Measurements from ENCODE around the gene FOXP4. TPM values are rescaled to one million over a fixed set of nuclear protein-coding genes. Genes with fewer than 3 reads are reported as not detected.

FOXP4 gene
- total RNA-seq, 1 experiment from 2014 or later, result 32.3 TPM

- BruUV-seq (replicated peaks), result no TSS peak
- CTCF ChIA-PET, result no interaction called here
- intact Hi-C loops (cut with micrococcal nuclease), result no loop called here
- RAD21 ChIA-PET (ENCODE audit: low non-redundant PET in 1 of 2, low total read pairs in 2 of 2, uncharacterized antibody in 2 of 2, unreplicated experiment in 2 of 2), result no interaction called here
- no peak overlapping the region for H3K4me3 ChIP-seq (replicated peaks in 1 of 2; ENCODE audit: low read depth in 1 of 2, low read length in 2 of 2)
- DNase-seq (ENCODE audit: low read depth, low spot score), result no peak
- no peak for TF ChIP-seq SIN3A (IDR thresholded peaks at IDR 0.05; ENCODE audit: low read depth)
- TF ChIP-seq, protein P1, sequence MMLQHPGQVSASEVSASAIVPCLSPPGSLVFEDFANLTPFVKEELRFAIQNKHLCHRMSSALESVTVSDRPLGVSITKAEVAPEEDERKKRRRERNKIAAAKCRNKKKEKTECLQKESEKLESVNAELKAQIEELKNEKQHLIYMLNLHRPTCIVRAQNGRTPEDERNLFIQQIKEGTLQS (IDR thresholded peaks at IDR 0.05), result no peak
- no peak for TF ChIP-seq YY1 (IDR thresholded peaks at IDR 0.05; ENCODE audit: extremely low read depth, insufficient replicate concordance, low read depth, low read length)
- TF ChIP-seq SP1 (IDR thresholded peaks at IDR 0.05; ENCODE audit: low read depth), result no peak
- no peak for TF ChIP-seq EGR1 (IDR thresholded peaks at IDR 0.05; ENCODE audit: low read depth)
- TF ChIP-seq CEBPB (IDR thresholded peaks at IDR 0.05; ENCODE audit: low read depth), result no peak
- TF ChIP-seq EZH2phosphoT487 (IDR thresholded peaks at IDR 0.05; ENCODE audit: borderline replicate concordance), result no peak
- TF ChIP-seq ELF1 (IDR thresholded peaks at IDR 0.05; ENCODE audit: borderline replicate concordance, low read depth), result no peak
- TF ChIP-seq FOSL1 (IDR thresholded peaks at IDR 0.05; ENCODE audit: low read depth), result no peak
- TF ChIP-seq, protein P2, sequence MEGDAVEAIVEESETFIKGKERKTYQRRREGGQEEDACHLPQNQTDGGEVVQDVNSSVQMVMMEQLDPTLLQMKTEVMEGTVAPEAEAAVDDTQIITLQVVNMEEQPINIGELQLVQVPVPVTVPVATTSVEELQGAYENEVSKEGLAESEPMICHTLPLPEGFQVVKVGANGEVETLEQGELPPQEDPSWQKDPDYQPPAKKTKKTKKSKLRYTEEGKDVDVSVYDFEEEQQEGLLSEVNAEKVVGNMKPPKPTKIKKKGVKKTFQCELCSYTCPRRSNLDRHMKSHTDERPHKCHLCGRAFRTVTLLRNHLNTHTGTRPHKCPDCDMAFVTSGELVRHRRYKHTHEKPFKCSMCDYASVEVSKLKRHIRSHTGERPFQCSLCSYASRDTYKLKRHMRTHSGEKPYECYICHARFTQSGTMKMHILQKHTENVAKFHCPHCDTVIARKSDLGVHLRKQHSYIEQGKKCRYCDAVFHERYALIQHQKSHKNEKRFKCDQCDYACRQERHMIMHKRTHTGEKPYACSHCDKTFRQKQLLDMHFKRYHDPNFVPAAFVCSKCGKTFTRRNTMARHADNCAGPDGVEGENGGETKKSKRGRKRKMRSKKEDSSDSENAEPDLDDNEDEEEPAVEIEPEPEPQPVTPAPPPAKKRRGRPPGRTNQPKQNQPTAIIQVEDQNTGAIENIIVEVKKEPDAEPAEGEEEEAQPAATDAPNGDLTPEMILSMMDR (IDR thresholded peaks at IDR 0.05 in 2 of 3, conservative IDR thresholded peaks at IDR 0.05 in 1 of 3; ENCODE audit: borderline replicate concordance in 1 of 3, insufficient read depth in 1 of 3, low read depth in 2 of 3, low read length in 2 of 3), result no peak
- TF ChIP-seq, protein P3, sequence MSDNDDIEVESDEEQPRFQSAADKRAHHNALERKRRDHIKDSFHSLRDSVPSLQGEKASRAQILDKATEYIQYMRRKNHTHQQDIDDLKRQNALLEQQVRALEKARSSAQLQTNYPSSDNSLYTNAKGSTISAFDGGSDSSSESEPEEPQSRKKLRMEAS (IDR thresholded peaks at IDR 0.05), result no peak
- no peak for TF ChIP-seq ZFX (IDR thresholded peaks at IDR 0.05)
- TF ChIP-seq RAD21 (IDR thresholded peaks at IDR 0.05; ENCODE audit: low read depth), result no peak
- TF ChIP-seq TCF7L2 (IDR thresholded peaks at IDR 0.05; ENCODE audit: borderline replicate concordance, extremely low read depth, insufficient read depth, insufficient read length), result no peak
- TF ChIP-seq POLR2AphosphoS5 (IDR thresholded peaks at IDR 0.05; ENCODE audit: low read depth, low read length), result no peak
- H3K79me2 ChIP-seq (ENCODE audit: insufficient read depth, low read length), result no peaks in the 10 kb centered on the region
- H3K4me1 ChIP-seq (ENCODE audit: control insufficient read depth in 1 of 2, insufficient read depth in 2 of 2, low read length in 2 of 2), result peaks cover 0 to 9% of the 10 kb centered on the region in 2 experiments; a peak in 2 of 4 replicates
- no peak for ATAC-seq
- H4K20me1 ChIP-seq (ENCODE audit: insufficient read depth), result no peaks in the 10 kb centered on the region
- no peak overlapping the region for H3K27ac ChIP-seq (ENCODE audit: low read depth, low read length)
- H3K9me2 ChIP-seq (ENCODE audit: insufficient read depth), result no peaks in the 10 kb centered on the region
- no peaks in the 10 kb centered on the region for H3K27me3 ChIP-seq (ENCODE audit: insufficient read depth, low read length)
- H3K9ac ChIP-seq (ENCODE audit: low read length), result no peak overlapping the region
- POLR2A ChIA-PET, result no interaction called here
- H2AFZ ChIP-seq (ENCODE audit: low read depth, low read length, poor library complexity, severe bottlenecking), result no peak overlapping the region
- no peaks in the 10 kb centered on the region for H3K36me3 ChIP-seq (ENCODE audit: control insufficient read depth in 1 of 2, insufficient read depth in 2 of 2, low read length in 2 of 2)
- H3K9me3 ChIP-seq (ENCODE audit: control insufficient read depth in 1 of 2, insufficient read depth in 1 of 2, low read depth in 1 of 2, low read length in 2 of 2), result 0 out of 4 replicates have a peak, but pooled peaks cover 0 to 4% of the 10 kb centered on the region in 2 experiments
- no peak overlapping the region for H3K4me2 ChIP-seq (ENCODE audit: low read length)
Measured at GRCh38 chr6:41624621-41625380, 78.6 kb downstream of the FOXP4 start.

All from HCT116 (cell line).